WTC11 (cell line): Measurements from ENCODE around the gene ANO8. TPM values are rescaled to one million over a fixed set of nuclear protein-coding genes. Genes with fewer than 3 reads are reported as not detected.

Experiments used
- ATAC-seq: fragments of 200-7000 bp; cut with Tn5 transposase; 2 replicates; pipeline ENCODE4 v1.10.0; 2021; ENCODE audit warnings: mild to moderate bottlenecking, moderate library complexity
- CTCF ChIA-PET: fragments of 300-600 bp; sonication (Branson Sonifier 250); formaldehyde crosslinking; loops from one replicate; lab custom pipeline; 2021; ENCODE audit warnings: antibody characterized with exemption; lab: Charles Lee
- POLR2A ChIA-PET: fragments of 350-600 bp; sonication (Branson Sonifier 250); formaldehyde crosslinking; loops from one replicate; lab custom pipeline; 2021; ENCODE audit warnings: antibody characterized with exemption; lab: Charles Lee
- DNase-seq: peaks from one replicate; pipeline ENCODE4 v3.0.0; 2021; ENCODE audit warnings: low spot score
- H3K27ac Mint-ChIP-seq: 2 replicates; pipeline ENCODE4 v1.8.0; 2021; ENCODE audit warnings: mixed read lengths
- H3K27me3 Mint-ChIP-seq: 2 replicates; pipeline ENCODE4 v1.8.0; 2021; ENCODE audit warnings: low read depth, mild to moderate bottlenecking, moderate library complexity, mixed read lengths
- H3K36me3 Mint-ChIP-seq: 2 replicates; pipeline ENCODE4 v1.8.0; 2021; ENCODE audit warnings: mixed read lengths
- H3K4me1 Mint-ChIP-seq: 2 replicates; pipeline ENCODE4 v1.8.0; 2022; ENCODE audit warnings: mixed read lengths
- H3K4me3 Mint-ChIP-seq: 2 replicates; pipeline ENCODE4 v1.8.0; 2021; ENCODE audit warnings: mild to moderate bottlenecking, moderate library complexity, mixed read lengths
- H3K9me3 Mint-ChIP-seq: 2 replicates; pipeline ENCODE4 v1.8.0; 2021; ENCODE audit warnings: mixed read lengths
- CTCF ChIP-seq: fragments of 200-600 bp; IDR thresholded peaks from 2 replicates; pipeline ENCODE4 v1.8.0; 2022; ENCODE audit warnings: antibody characterized with exemption
- ESRRA ChIP-seq: sonication (generic); formaldehyde crosslinking; IDR thresholded peaks from 2 replicates; pipeline ENCODE4 v1.8.1; 2022; ENCODE audit warnings: mild to moderate bottlenecking, missing genetic modification reagents, borderline replicate concordance
- ETV6 ChIP-seq: sonication (generic); formaldehyde crosslinking; IDR thresholded peaks from 2 replicates; pipeline ENCODE4 v1.8.1; 2022; ENCODE audit warnings: mild to moderate bottlenecking, missing genetic modification reagents
- FOXJ3 ChIP-seq: sonication (generic); formaldehyde crosslinking; IDR thresholded peaks from 2 replicates; pipeline ENCODE4 v1.9.0; 2021; ENCODE audit warnings: missing genetic modification reagents, mild to moderate bottlenecking, borderline replicate concordance
- FOXK1 ChIP-seq: sonication (generic); formaldehyde crosslinking; IDR thresholded peaks from 2 replicates; pipeline ENCODE4 v1.8.0; 2022; ENCODE audit warnings: mild to moderate bottlenecking, moderate library complexity, missing genetic modification reagents
- FOXP1 ChIP-seq: sonication (generic); formaldehyde crosslinking; IDR thresholded peaks from 2 replicates; pipeline ENCODE4 v1.8.0; 2022; ENCODE audit warnings: missing genetic modification reagents, mild to moderate bottlenecking, moderate library complexity, borderline replicate concordance
- GABPB1 ChIP-seq: sonication (generic); formaldehyde crosslinking; IDR thresholded peaks from 2 replicates; pipeline ENCODE4 v1.8.1; 2023; ENCODE audit warnings: mild to moderate bottlenecking, missing genetic modification reagents
- GTF2I ChIP-seq: fragments of 250-450 bp; sonication (Bioruptor Pico); conservative IDR thresholded peaks from 2 replicates; pipeline ENCODE4 v1.4.0; 2021; ENCODE audit warnings: mild to moderate bottlenecking
- HMGA2 ChIP-seq: fragments of 250-450 bp; sonication (Bioruptor Pico); IDR thresholded peaks from 2 replicates; pipeline ENCODE4 v1.4.0; 2021; ENCODE audit warnings: mild to moderate bottlenecking, moderate library complexity
- JAZF1 ChIP-seq: fragments of 250-450 bp; sonication (Bioruptor Pico); IDR thresholded peaks from 2 replicates; pipeline ENCODE4 v1.9.0; 2021; ENCODE audit warnings: moderate library complexity, mild to moderate bottlenecking, inconsistent platforms
- KAT7 ChIP-seq: sonication (generic); formaldehyde crosslinking; IDR thresholded peaks from 2 replicates; pipeline ENCODE4 v1.8.1; 2023; ENCODE audit warnings: missing genetic modification reagents, mild to moderate bottlenecking, borderline replicate concordance
- MXD4 ChIP-seq: fragments of 250-450 bp; sonication (Bioruptor Pico); IDR thresholded peaks from 2 replicates; pipeline ENCODE4 v1.8.0; 2021; ENCODE audit warnings: mild to moderate bottlenecking, moderate library complexity, borderline replicate concordance
- NFATC4 ChIP-seq: fragments of 250-450 bp; sonication (Bioruptor Pico); IDR thresholded peaks from 2 replicates; pipeline ENCODE4 v1.9.0; 2021; ENCODE audit warnings: mild to moderate bottlenecking
- NFYB ChIP-seq: sonication (generic); formaldehyde crosslinking; conservative IDR thresholded peaks from 2 replicates; pipeline ENCODE4 v1.8.0; 2022; ENCODE audit warnings: low read depth, missing genetic modification reagents
- NR1H2 ChIP-seq: sonication (generic); formaldehyde crosslinking; IDR thresholded peaks from 2 replicates; pipeline ENCODE4 v1.9.0; 2021; ENCODE audit warnings: mild to moderate bottlenecking, moderate library complexity, missing genetic modification reagents
- NR2C2 ChIP-seq: sonication (generic); formaldehyde crosslinking; IDR thresholded peaks from 2 replicates; pipeline ENCODE4 v1.8.0; 2022; ENCODE audit warnings: mild to moderate bottlenecking, missing genetic modification reagents
- SMAD3 ChIP-seq: sonication (generic); formaldehyde crosslinking; IDR thresholded peaks from 2 replicates; pipeline ENCODE4 v1.8.0; 2022; ENCODE audit warnings: missing genetic modification reagents, mild to moderate bottlenecking, borderline replicate concordance
- SP1 ChIP-seq: sonication (generic); formaldehyde crosslinking; conservative IDR thresholded peaks from 2 replicates; pipeline ENCODE4 v1.8.1; 2022; ENCODE audit warnings: missing genetic modification reagents
- ZNF232 ChIP-seq: sonication (generic); formaldehyde crosslinking; IDR thresholded peaks from 2 replicates; pipeline ENCODE4 v1.8.0; 2022; ENCODE audit warnings: mild to moderate bottlenecking, missing genetic modification reagents
- total RNA-seq: library from RNA; stranded (reverse); gene quantifications from 3 replicates; pipeline ENCODE4 v1.2.3, GENCODE V29; 2021
- TF ChIP-seq, protein P1 (sequence below): fragments of 250-450 bp; sonication (Bioruptor Pico); IDR thresholded peaks from 2 replicates; pipeline ENCODE4 v1.9.0; 2021; ENCODE audit warnings: mild to moderate bottlenecking
- TF ChIP-seq, protein P2 (sequence below): sonication (generic); formaldehyde crosslinking; IDR thresholded peaks from 2 replicates; pipeline ENCODE4 v1.8.1; 2022; ENCODE audit warnings: low read depth, missing genetic modification reagents, borderline replicate concordance
- TF ChIP-seq, protein P3 (sequence below): sonication (generic); formaldehyde crosslinking; IDR thresholded peaks from 2 replicates; pipeline ENCODE4 v1.8.0; 2022; ENCODE audit warnings: missing genetic modification reagents
- TF ChIP-seq, protein P4 (sequence below): sonication (generic); formaldehyde crosslinking; IDR thresholded peaks from 2 replicates; pipeline ENCODE4 v1.8.0; 2022; ENCODE audit warnings: mild to moderate bottlenecking, missing genetic modification reagents

ANO8 gene
- total RNA-seq, 1 experiment from 2014 or later: 32.6 TPM

GRCh38 chr19:17309965-17310461 lies 24.6 kb downstream of the ANO8 start:
- ChIA-PET CTCF (interaction anchor here (0.6 to 3.1 kb wide), 8 partner anchors 12 to 868 kb away, joined by 3 to 35 read pairs (median 6); no protein-coding TSS in a partner anchor), POLR2A (interaction anchor here (1.4 to 2.4 kb wide), 6 partner anchors 11 to 95 kb away, joined by 5 to 10 read pairs (median 8); partner anchors contain the start of gene USE1)
- peak overlapping the region; percentile 88 for H3K4me3 Mint-ChIP-seq
- H3K4me1 Mint-ChIP-seq: peaks cover 25% of the 10 kb centered on the region
- TF ChIP-seq MXD4 (CRISPR knock-in tag) (no peak), HMGA2 (CRISPR knock-in tag) (no peak), FOXP1 (CRISPR knock-in tag) (no peak), JAZF1 (no peak), GTF2I (CRISPR knock-in tag) (no peak), NFATC4 (CRISPR knock-in tag) (no peak), GABPB1 (CRISPR knock-in tag) (no peak; the same call in 1 of the 2 replicates), SMAD3 (CRISPR knock-in tag) (no peak), FOXJ3 (CRISPR knock-in tag) (no peak), CTCF (no peak), NR1H2 (CRISPR knock-in tag) (no peak)
- TF ChIP-seq, protein P1, sequence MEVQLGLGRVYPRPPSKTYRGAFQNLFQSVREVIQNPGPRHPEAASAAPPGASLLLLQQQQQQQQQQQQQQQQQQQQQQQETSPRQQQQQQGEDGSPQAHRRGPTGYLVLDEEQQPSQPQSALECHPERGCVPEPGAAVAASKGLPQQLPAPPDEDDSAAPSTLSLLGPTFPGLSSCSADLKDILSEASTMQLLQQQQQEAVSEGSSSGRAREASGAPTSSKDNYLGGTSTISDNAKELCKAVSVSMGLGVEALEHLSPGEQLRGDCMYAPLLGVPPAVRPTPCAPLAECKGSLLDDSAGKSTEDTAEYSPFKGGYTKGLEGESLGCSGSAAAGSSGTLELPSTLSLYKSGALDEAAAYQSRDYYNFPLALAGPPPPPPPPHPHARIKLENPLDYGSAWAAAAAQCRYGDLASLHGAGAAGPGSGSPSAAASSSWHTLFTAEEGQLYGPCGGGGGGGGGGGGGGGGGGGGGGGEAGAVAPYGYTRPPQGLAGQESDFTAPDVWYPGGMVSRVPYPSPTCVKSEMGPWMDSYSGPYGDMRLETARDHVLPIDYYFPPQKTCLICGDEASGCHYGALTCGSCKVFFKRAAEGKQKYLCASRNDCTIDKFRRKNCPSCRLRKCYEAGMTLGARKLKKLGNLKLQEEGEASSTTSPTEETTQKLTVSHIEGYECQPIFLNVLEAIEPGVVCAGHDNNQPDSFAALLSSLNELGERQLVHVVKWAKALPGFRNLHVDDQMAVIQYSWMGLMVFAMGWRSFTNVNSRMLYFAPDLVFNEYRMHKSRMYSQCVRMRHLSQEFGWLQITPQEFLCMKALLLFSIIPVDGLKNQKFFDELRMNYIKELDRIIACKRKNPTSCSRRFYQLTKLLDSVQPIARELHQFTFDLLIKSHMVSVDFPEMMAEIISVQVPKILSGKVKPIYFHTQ: no peak
- TF ChIP-seq, protein P2, sequence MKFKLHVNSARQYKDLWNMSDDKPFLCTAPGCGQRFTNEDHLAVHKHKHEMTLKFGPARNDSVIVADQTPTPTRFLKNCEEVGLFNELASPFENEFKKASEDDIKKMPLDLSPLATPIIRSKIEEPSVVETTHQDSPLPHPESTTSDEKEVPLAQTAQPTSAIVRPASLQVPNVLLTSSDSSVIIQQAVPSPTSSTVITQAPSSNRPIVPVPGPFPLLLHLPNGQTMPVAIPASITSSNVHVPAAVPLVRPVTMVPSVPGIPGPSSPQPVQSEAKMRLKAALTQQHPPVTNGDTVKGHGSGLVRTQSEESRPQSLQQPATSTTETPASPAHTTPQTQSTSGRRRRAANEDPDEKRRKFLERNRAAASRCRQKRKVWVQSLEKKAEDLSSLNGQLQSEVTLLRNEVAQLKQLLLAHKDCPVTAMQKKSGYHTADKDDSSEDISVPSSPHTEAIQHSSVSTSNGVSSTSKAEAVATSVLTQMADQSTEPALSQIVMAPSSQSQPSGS: no peak
- ATAC-seq (no peak), DNase-seq (no peak)
- no peaks in the 10 kb centered on the region for H3K9me3 Mint-ChIP-seq
- H3K27me3 Mint-ChIP-seq: no peaks in the 10 kb centered on the region
- peaks cover 12% of the 10 kb centered on the region for H3K36me3 Mint-ChIP-seq
- H3K27ac Mint-ChIP-seq: peak overlapping the region; percentile 95

- peak; percentile 100 for DNase-seq
- CTCF ChIA-PET: interaction anchor here (0.6 to 3.1 kb wide), 21 partner anchors 12 to 868 kb away, joined by 3 to 35 read pairs (median 4); partner anchors contain the start of genes BABAM1, MVB12A and OCEL1
- Mint-ChIP-seq H3K9me3 (no peaks in the 10 kb centered on the region), H3K27me3 (no peaks in the 10 kb centered on the region), H3K27ac (peak within 1 kb of the TSS; percentile 95), H3K4me1 (peaks cover 31% of the 10 kb centered on the region), H3K36me3 (peaks cover 8% of the 10 kb centered on the region), H3K4me3 (peak within 1 kb of the TSS; percentile 89)
- POLR2A ChIA-PET: interaction anchor here (0.5 to 2.4 kb wide), 14 partner anchors 12 to 185 kb away, joined by 3 to 10 read pairs (median 5); partner anchors contain the start of genes ANO8, BABAM1 and USE1
- peak; percentile 85 for ATAC-seq
- TF ChIP-seq NR1H2 (CRISPR knock-in tag) (no peak), ETV6 (CRISPR knock-in tag) (peak; percentile 28; the same call in 1 of the 2 replicates), ZNF232 (CRISPR knock-in tag) (no peak), FOXK1 (CRISPR knock-in tag) (peak; percentile 82), NR2C2 (CRISPR knock-in tag) (peak; percentile 97), KAT7 (CRISPR knock-in tag) (0 out of 2 replicates have a peak, but pooled peaks have one; percentile 48), SP1 (peak; percentile 97), ESRRA (CRISPR knock-in tag) (no peak), NFATC4 (CRISPR knock-in tag) (no peak), NFYB (CRISPR knock-in tag) (peak; percentile 100)
- TF ChIP-seq, protein P3, sequence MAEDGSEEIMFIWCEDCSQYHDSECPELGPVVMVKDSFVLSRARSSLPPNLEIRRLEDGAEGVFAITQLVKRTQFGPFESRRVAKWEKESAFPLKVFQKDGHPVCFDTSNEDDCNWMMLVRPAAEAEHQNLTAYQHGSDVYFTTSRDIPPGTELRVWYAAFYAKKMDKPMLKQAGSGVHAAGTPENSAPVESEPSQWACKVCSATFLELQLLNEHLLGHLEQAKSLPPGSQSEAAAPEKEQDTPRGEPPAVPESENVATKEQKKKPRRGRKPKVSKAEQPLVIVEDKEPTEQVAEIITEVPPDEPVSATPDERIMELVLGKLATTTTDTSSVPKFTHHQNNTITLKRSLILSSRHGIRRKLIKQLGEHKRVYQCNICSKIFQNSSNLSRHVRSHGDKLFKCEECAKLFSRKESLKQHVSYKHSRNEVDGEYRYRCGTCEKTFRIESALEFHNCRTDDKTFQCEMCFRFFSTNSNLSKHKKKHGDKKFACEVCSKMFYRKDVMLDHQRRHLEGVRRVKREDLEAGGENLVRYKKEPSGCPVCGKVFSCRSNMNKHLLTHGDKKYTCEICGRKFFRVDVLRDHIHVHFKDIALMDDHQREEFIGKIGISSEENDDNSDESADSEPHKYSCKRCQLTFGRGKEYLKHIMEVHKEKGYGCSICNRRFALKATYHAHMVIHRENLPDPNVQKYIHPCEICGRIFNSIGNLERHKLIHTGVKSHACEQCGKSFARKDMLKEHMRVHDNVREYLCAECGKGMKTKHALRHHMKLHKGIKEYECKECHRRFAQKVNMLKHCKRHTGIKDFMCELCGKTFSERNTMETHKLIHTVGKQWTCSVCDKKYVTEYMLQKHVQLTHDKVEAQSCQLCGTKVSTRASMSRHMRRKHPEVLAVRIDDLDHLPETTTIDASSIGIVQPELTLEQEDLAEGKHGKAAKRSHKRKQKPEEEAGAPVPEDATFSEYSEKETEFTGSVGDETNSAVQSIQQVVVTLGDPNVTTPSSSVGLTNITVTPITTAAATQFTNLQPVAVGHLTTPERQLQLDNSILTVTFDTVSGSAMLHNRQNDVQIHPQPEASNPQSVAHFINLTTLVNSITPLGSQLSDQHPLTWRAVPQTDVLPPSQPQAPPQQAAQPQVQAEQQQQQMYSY (CRISPR knock-in tag): no peak
- TF ChIP-seq, protein P4, sequence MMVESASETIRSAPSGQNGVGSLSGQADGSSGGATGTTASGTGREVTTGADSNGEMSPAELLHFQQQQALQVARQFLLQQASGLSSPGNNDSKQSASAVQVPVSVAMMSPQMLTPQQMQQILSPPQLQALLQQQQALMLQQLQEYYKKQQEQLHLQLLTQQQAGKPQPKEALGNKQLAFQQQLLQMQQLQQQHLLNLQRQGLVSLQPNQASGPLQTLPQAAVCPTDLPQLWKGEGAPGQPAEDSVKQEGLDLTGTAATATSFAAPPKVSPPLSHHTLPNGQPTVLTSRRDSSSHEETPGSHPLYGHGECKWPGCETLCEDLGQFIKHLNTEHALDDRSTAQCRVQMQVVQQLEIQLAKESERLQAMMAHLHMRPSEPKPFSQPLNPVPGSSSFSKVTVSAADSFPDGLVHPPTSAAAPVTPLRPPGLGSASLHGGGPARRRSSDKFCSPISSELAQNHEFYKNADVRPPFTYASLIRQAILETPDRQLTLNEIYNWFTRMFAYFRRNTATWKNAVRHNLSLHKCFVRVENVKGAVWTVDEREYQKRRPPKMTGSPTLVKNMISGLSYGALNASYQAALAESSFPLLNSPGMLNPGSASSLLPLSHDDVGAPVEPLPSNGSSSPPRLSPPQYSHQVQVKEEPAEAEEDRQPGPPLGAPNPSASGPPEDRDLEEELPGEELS: 0 out of 2 replicates have a peak, but pooled peaks have one; percentile 33
Measured at GRCh38 chr19:17309198-17309964, 25.3 kb downstream of the ANO8 start, which contains the start of gene DDA1. Gene DDA1 (plus strand): TSS chr19:17309563. CDS start chr19:17309655, 92 bp downstream.
